Tibial nerve (tissue), 4 donors: Measurements from ENCODE around the gene HECTD2. TPM values are rescaled to one million over a fixed set of nuclear protein-coding genes. Genes with fewer than 3 reads are reported as not detected.

ENCODE experiments used
- DNase-seq, 2 donors: peaks; one replicate each; pipeline ENCODE4 v3.0.0-alpha.2; 2019; ENCODE audit warnings: low spot score in 2 of 2
- H3K27ac ChIP-seq, 4 donors: fragments of 200-600 bp; sonication (generic) in 3 of 4; one replicate each; pipeline ENCODE4 v1.5.1; 2017 to 2019; ENCODE audit warnings: mild to moderate bottlenecking in 1 of 4
- H3K27me3 ChIP-seq, 2 donors: fragments of 200-600 bp; sonication (generic) in 1 of 2; one replicate each; pipeline versions ENCODE4 v1.5.1 to v1.6.0; 2017 to 2019
- H3K36me3 ChIP-seq, 3 donors: fragments of 200-600 bp; sonication (generic); one replicate each; pipeline ENCODE4 v1.5.1; 2018 to 2019
- H3K4me1 ChIP-seq, 4 donors: fragments of 200-600 bp; sonication (generic) in 3 of 4; one replicate each; pipeline ENCODE4 v1.5.1; 2017 to 2019
- H3K4me3 ChIP-seq, 4 donors: fragments of 200-600 bp; sonication (generic) in 3 of 4; one replicate each; pipeline ENCODE4 v1.5.1; 2017 to 2019; ENCODE audit warnings: mild to moderate bottlenecking in 1 of 4, moderate library complexity in 1 of 4
- H3K9me3 ChIP-seq, 4 donors: fragments of 200-600 bp; sonication (generic) in 3 of 4; one replicate each; pipeline ENCODE4 v1.5.1; 2017 to 2019
- EP300 ChIP-seq, 2 donors: sonication (generic); formaldehyde crosslinking; IDR thresholded peaks; one replicate each; pipeline ENCODE4 v1.6.1; 2017; ENCODE audit warnings: antibody characterized with exemption in 2 of 2, mild to moderate bottlenecking in 1 of 2
- POLR2A ChIP-seq, 2 donors: fragments of 450-650 bp; IDR thresholded peaks; one replicate each; pipeline ENCODE4 v1.6.1; 2017; ENCODE audit warnings: antibody characterized with exemption in 2 of 2, mild to moderate bottlenecking in 2 of 2, moderate library complexity in 2 of 2
- WGBS, 2 donors: methylation state at CpG; one replicate each; pipeline ENCODE4 v1.1.5; 2018; 5-methylcytosine and 5-hydroxymethylcytosine counted together
- total RNA-seq, 4 donors: library from RNA; depleted of rRNA; stranded (reverse); fragments of >200 nt; gene quantifications; one replicate each; pipeline ENCODE4 v1.1.0, GENCODE V29; 2016
- TF ChIP-seq, protein P1 (sequence below), 5 experiments: fragments of 200-600 bp in 3 of 5; fragments of 450-650 bp in 2 of 5; sonication (generic) in 3 of 5; IDR thresholded peaks; one replicate each; pipeline ENCODE4 v1.5.1; 2016 to 2019; ENCODE audit warnings: antibody characterized with exemption in 5 of 5, mild to moderate bottlenecking in 3 of 5, moderate library complexity in 2 of 5

HECTD2 gene
- total RNA-seq, 4 donors from 2014 or later: 23.5 to 33.4 (median 26.1) TPM

DNA sequence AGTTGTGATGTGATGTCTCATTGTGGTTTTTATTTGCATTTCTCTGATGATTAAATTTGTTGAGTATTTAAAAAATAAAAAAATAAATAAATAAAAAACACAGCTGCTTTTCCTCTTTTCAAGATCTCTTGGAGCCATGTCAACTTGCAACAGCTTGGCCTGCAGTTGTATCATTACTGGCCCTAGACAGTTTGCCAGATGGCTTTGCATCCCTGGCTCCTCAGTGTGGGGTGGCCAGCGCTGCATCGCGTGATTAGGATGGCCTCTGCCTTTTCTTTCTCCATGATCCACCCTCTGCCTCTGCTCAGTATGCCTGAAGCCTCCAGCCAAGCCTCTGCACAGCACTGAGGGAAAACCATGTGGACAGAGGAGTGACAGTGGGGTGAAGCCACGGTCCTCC lies 126.0 kb downstream of the HECTD2 start:
- Histone ChIP-seq H3K36me3 (no peaks in the 10 kb centered on the region), H3K4me3 (no peak overlapping the region), H3K27ac (no peak overlapping the region), H3K27me3 (no peaks in the 10 kb centered on the region), H3K4me1 (no peaks in the 10 kb centered on the region), H3K9me3 (no peaks in the 10 kb centered on the region)
- WGBS, 2 donors: 65 to 71% methylated on average over 4 of the region's 4 CpGs
- TF ChIP-seq, protein P1, sequence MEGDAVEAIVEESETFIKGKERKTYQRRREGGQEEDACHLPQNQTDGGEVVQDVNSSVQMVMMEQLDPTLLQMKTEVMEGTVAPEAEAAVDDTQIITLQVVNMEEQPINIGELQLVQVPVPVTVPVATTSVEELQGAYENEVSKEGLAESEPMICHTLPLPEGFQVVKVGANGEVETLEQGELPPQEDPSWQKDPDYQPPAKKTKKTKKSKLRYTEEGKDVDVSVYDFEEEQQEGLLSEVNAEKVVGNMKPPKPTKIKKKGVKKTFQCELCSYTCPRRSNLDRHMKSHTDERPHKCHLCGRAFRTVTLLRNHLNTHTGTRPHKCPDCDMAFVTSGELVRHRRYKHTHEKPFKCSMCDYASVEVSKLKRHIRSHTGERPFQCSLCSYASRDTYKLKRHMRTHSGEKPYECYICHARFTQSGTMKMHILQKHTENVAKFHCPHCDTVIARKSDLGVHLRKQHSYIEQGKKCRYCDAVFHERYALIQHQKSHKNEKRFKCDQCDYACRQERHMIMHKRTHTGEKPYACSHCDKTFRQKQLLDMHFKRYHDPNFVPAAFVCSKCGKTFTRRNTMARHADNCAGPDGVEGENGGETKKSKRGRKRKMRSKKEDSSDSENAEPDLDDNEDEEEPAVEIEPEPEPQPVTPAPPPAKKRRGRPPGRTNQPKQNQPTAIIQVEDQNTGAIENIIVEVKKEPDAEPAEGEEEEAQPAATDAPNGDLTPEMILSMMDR (IDR thresholded peaks at IDR 0.05): no peak
- TF ChIP-seq POLR2A (IDR thresholded peaks at IDR 0.05) (no peak), EP300 (IDR thresholded peaks at IDR 0.05) (no peak)
- peak in 1 of 2 donors; percentile 17 for DNase-seq

DNA sequence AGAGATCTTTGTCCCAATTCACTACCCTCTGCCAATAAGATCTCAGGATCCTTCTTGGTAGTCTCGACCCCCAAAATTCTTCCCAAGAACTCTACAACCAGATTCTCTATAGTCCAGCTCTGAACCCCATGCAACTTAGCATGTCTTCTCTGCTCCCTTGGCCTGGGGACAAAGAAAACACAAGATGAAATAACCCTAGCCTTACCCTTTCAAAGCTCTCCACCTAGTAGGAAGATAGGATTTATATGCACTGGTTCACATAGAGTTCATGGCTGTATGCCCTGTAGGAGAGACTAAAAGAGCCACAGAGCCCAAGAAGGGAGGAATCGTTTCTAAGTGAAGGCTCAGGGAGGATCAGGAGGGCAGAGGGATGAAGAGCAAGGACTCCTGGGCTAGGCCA lies 126.6 kb downstream of the HECTD2 start:
- no peak overlapping the region for H3K27ac ChIP-seq
- no peaks in the 10 kb centered on the region for H3K9me3 ChIP-seq
- H3K36me3 ChIP-seq: no peaks in the 10 kb centered on the region
- H3K27me3 ChIP-seq: no peaks in the 10 kb centered on the region
- WGBS, 2 donors: 56 to 64% methylated on average over 2 of the region's 2 CpGs
- TF ChIP-seq POLR2A (IDR thresholded peaks at IDR 0.05) (no peak), EP300 (IDR thresholded peaks at IDR 0.05) (no peak)
- TF ChIP-seq, protein P1 (IDR thresholded peaks at IDR 0.05): no peak
- H3K4me1 ChIP-seq: peaks cover 0 to 2% (median 0%) of the 10 kb centered on the region in 4 donors
- H3K4me3 ChIP-seq: no peak overlapping the region
- DNase-seq: no peak

DNA sequence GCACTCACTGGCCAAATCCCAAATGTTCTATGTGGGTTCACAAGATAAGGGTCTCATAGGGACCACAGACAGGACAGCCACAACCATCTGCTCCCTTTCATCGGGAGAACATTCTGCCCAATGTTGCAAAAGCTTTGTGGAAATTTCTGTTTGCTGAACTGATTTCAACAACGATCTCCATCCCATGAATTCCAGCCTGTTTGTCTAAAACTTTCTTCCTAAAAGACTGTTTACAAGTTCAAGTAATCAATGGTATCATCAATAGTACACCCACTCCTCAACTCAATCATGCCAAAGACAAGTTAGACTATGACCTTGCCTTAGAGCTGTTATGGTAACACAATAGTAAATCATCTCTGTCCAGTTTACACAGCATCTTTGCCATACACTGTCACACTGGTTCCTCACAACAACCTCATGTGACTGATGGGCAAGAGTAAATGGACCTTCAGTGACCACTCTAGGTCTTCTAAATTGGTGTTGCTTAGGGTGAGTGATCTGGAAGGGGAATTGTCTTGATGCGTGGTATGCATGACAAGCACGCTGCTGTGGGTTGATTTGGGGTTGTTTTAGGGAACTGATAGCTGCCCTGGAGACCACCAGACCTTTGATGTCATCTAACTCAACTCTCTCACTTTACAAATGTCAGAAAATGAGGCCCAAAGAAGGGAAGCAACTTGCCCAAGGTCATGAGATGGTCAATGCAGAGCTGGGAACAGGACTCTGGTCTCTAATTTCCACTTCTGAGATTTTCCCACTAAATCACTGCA lies 127.7 kb downstream of the HECTD2 start:
- TF ChIP-seq POLR2A (IDR thresholded peaks at IDR 0.05) (no peak), EP300 (IDR thresholded peaks at IDR 0.05) (no peak)
- TF ChIP-seq, protein P1 (IDR thresholded peaks at IDR 0.05): no peak
- Histone ChIP-seq H3K27ac (no peak overlapping the region), H3K4me1 (peaks cover 0 to 5% (median 0%) of the 10 kb centered on the region in 4 donors), H3K27me3 (no peaks in the 10 kb centered on the region), H3K9me3 (no peaks in the 10 kb centered on the region), H3K36me3 (no peaks in the 10 kb centered on the region), H3K4me3 (no peak overlapping the region)
- WGBS, 2 donors: 90 to 98% methylated on average over 4 of the region's 4 CpGs
- no peak for DNase-seq

DNA sequence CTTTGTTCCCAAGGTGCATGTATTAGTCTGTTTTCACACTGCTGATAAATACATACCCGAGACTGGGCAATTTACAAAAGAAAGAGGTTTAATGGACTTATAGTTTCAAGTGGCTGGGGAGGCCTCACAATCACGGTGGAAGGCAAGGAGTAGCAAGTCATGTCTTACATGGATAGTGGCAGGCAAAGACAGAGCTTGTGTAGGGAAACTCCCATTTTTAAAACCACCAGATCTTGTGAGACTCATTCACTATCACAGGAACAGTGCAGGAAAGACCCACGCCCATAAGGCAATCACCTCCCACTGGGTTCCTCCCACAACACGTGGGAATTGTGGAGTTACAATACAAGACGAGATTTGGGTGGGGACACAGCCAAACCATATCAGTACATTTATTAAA lies 129.8 kb downstream of the HECTD2 start:
- Histone ChIP-seq H3K4me3 (no peak overlapping the region), H3K9me3 (no peaks in the 10 kb centered on the region)

DNA sequence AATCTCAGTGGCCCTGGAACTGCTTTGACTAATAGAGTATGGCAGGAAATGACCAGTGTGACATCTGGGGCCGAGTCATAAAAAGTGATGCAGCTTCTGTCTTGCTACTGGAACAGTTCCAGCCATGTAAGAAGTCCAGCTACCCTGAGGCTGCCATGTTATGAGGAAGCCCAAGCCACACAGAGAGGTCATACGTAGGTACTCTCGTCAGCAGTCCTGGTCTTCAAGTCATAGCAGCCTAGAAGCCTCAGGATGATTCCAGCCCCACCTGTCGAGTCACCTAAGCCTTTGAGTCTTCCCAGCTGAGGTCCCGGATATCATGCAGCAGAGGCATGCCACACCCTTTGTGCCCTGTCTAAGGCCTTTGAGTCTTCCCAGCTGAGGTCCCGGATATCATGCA lies 130.6 kb downstream of the HECTD2 start:
- H3K4me1 ChIP-seq: peaks cover 0 to 5% (median 0%) of the 10 kb centered on the region in 4 donors
- no peaks in the 10 kb centered on the region for H3K27me3 ChIP-seq
- H3K9me3 ChIP-seq: no peaks in the 10 kb centered on the region
- H3K4me3 ChIP-seq: no peak overlapping the region
- no peak for TF ChIP-seq EP300 (IDR thresholded peaks at IDR 0.05)
- no peak for TF ChIP-seq POLR2A (IDR thresholded peaks at IDR 0.05)
- TF ChIP-seq, protein P1 (IDR thresholded peaks at IDR 0.05): no peak
- no peak for DNase-seq
- H3K27ac ChIP-seq: no peak overlapping the region
- WGBS, 2 donors: 93% methylated on average over 6 of the region's 6 CpGs
- H3K36me3 ChIP-seq: no peaks in the 10 kb centered on the region

More for the DNA sequence above, 129.8 kb downstream of the HECTD2 start:
- Histone ChIP-seq H3K36me3 (no peaks in the 10 kb centered on the region), H3K27ac (no peak overlapping the region), H3K27me3 (no peaks in the 10 kb centered on the region), H3K4me1 (peaks cover 0 to 5% (median 0%) of the 10 kb centered on the region in 4 donors)
- TF ChIP-seq, protein P1 (IDR thresholded peaks at IDR 0.05): no peak
- no peak for TF ChIP-seq POLR2A (IDR thresholded peaks at IDR 0.05)
- no peak for TF ChIP-seq EP300 (IDR thresholded peaks at IDR 0.05)
- no peak for DNase-seq
- 86 to 89% methylated on average over 5 of the region's 5 CpGs for WGBS, 2 donors
